HG02885 (cell line): ENCODE data around the gene ASMTL.
"Not testable (repeated sequence)": the region's sequence is repeated elsewhere in the genome, so short reads cannot be mapped to it uniquely, and the experiment has no call there.

ENCODE experiments used
- ATAC-seq: cut with Tn5 transposase; IDR thresholded peaks from one replicate; pipeline ENCODE4 v1.9.1; 2021; ENCODE audit warnings: mild to moderate bottlenecking; ENCODE audit not compliant: unreplicated experiment, poor library complexity

The ASMTL gene

GRCh38 chrX:1483843-1484637 is 31.3 kb upstream of the ASMTL start:
- peak; percentile 51 for ATAC-seq

- not testable (repeated sequence) for ATAC-seq
Observed at GRCh38 chrX:1482530-1482928, 29.8 kb upstream of the ASMTL start.

- peak; percentile 51 for ATAC-seq
Observed at GRCh38 chrX:1481636-1482529, 29.2 kb upstream of the ASMTL start.

DNA sequence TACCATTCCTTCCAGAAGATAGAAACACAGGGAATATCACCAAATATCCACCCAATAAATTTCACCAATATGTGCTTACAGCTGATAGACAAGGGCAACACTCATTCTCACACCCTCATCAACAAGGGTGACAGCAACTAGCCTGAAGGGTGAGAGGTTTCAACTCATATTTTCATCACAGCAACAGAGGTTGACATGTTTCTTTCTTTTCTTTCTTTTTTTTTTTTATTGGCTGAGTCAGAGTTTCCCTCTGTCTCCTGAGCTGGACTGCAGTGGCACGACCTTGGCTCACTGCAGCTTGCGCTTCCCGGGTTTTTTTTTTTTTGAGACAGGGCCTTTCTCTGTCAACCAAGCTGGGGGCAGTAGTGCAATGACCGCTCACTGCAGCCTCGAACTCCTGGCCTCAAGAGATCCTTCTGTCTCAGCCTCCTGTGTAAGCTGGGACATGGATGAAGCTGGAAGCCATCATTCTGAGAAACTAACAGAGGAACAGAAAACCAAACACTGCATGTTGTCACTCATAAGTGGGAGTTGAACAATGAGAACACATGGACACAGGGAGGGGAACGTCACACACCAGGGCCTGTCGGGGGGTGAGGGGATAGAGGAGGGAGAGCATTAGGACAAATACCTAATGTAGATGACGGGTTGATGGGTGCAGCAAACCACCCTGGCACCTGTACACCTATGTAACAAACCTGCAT is 27.5 kb upstream of the ASMTL start:
- no peak for ATAC-seq

- ATAC-seq, result no peak
Observed at GRCh38 chrX:1477801-1478458, 25.2 kb upstream of the ASMTL start.

- no peak for ATAC-seq
Observed at GRCh38 chrX:1477229-1477628, 24.5 kb upstream of the ASMTL start.

- ATAC-seq, result no peak
Observed at GRCh38 chrX:1476682-1477081, 24.0 kb upstream of the ASMTL start.

DNA sequence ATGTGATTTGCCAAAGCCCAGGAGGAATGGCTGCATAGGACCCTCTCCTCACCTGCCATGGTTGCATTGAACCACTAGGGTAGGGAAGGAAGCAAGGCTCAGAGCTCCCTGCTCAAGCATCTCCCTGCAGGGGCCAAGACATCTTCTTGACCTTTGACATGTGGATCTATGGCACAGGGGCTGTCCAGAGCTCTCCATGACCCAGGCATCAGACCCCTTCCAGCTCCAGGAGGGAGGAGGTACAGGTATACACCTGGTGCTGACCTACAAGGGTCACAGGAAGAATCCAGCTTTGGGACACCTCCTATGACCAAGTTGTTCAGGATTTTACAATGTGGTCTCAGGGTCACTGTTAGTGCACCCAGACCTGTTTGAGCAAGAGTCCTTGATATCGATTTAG is 23.2 kb upstream of the ASMTL start:
- no peak for ATAC-seq

- no peak for ATAC-seq
Observed at GRCh38 chrX:1475481-1475880, 22.8 kb upstream of the ASMTL start.

DNA sequence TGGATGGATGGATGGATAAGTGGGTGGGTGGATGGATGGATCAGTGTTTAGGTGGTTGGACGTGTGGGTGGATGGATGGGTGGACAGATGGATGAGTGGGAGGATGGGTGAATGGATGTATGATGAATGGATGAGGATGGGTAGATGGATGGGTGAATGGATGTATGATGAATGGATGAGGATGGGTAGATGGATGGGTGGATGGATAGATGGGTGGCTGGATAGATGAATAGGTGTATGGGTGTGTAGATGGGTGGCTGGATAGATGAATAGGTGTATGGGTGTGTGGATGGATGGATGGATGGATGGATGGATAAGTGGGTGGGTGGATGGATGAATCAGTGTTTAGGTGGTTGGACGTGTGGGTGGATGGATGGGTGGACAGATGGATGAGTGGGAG is 21.9 kb upstream of the ASMTL start:
- not testable (repeated sequence) for ATAC-seq

DNA sequence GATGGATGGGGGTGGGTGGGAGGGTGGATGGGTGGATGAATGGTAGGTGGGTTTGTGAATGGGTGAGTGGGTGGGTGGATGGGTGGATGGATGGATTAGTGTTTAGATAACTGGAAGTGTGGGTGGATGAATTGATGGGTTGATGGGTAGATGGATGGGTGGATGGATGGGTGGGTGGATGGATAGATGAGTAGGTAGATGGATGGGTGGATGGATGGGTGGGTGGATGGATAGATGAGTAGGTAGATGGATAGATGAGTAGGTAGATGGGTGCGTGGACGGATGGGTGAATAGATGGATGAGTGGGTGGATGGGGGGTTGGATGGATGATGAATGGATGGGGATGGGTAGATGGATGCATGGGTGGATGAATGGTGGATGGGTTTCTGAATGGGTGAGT is 20.3 kb upstream of the ASMTL start:
- ATAC-seq, result no peak

GRCh38 chrX:1468250-1468772 is 15.6 kb upstream of the ASMTL start:
- peak; percentile 31 for ATAC-seq

DNA sequence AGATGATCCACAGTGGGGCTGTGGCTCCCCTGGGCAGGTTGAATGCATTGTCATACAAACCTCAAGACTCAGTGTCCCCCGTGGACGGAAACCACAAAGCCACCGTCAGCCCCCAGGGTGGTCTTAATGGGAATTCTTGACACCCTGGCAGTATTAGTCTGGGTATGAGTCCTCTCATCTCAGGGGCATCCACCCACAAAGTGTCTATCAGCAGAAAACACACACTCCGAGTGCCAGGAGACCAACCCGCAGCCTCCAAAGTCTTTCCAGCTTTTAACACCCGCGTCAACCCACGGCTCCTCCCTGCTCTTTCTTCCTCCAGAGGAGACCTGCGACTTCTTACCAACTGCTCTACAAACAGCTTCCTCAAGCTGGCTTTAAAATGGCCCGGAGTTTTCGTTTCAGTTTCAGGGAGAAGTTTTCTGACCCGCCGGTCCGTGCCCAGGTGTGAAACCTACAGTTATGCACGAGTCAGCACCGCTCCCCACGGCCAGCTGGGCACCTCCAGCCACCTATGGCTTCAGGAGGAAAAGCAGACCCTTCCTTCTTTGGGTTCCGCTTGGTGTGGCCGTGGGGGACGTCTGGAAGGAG is 14.4 kb upstream of the ASMTL start:
- ATAC-seq, result peak; percentile 38

DNA sequence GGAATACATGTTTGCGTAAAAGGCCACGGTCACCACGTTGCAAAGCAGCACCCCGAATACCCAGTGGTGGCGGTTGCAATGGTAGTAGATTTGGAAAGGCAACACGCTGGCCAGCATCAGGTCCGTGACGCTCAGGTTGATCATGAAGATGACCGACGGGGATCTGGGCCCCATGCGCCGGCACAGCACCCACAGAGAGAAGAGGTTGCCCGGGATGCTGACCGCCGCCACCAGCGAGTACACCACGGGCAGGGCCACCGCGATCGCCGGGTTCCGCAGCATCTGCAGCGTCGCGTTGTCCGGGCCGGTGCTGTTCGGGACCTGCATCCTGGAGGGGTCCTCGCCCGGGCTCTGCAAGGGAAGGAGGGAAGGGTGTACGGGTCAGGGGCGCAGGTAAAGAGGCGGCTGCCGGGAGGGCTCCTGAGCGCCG is 13.5 kb upstream of the ASMTL start:
- ATAC-seq, result no peak

DNA sequence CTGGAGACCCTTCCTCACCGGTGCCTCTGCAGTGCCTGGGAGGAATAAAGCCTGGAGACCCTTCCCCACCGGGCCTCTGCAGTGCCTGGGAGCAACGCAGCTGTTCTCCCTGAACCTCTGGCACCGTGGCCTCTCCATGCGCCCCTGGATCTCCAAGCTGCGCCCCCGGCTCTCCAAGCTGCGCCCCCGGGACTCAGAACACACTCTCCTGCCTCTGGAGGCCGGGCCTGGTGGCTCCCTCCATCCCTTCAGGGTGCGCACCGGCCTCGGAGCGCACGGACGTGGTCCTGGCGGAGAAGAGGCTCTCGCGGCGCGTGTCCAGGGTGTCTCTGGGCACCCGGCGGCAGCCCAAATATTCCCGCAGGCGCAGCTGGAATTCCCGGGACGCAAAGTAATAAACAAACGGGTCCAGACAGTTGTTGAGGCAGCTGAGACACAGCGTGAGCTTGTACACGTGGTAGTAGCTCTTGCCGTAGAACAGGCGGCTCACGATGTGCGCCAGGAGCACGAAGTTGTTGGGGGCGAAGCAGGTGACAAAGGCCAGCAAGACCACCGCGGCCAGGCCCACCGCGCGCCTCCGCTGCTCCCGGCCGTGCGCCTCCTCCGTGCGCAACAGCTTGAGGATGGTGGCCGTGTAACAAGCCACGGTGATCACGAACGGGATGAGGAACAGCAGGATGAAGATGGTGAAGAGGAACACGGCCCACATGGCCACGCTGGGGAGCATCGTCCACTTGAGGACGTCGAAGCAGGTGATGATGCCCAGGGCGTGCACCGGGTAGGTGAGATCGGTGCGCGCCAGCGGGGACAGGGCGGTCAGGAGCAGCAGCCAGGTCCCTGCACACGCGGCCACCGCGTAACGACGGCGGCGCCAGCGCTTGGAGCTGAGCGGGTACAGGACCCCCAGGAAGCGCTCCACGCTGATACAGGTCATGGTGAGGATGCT is 12.8 kb upstream of the ASMTL start:
- no peak for ATAC-seq

DNA sequence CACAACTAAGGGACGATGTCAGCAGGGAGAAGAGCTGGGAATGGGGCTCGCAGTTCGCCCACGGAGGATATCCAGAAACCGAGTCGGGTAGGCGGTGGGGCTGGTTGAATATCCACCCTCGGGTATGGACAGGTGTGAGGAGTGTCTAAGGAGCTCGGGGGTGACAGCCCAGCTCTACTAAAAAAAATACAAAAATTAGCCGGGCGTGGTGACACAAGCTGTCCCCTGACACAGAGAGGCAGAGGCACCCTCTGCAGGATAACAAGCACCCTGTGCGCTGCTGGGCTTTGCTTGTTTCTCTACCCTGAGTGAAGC is 12.2 kb upstream of the ASMTL start:
- no peak for ATAC-seq

DNA sequence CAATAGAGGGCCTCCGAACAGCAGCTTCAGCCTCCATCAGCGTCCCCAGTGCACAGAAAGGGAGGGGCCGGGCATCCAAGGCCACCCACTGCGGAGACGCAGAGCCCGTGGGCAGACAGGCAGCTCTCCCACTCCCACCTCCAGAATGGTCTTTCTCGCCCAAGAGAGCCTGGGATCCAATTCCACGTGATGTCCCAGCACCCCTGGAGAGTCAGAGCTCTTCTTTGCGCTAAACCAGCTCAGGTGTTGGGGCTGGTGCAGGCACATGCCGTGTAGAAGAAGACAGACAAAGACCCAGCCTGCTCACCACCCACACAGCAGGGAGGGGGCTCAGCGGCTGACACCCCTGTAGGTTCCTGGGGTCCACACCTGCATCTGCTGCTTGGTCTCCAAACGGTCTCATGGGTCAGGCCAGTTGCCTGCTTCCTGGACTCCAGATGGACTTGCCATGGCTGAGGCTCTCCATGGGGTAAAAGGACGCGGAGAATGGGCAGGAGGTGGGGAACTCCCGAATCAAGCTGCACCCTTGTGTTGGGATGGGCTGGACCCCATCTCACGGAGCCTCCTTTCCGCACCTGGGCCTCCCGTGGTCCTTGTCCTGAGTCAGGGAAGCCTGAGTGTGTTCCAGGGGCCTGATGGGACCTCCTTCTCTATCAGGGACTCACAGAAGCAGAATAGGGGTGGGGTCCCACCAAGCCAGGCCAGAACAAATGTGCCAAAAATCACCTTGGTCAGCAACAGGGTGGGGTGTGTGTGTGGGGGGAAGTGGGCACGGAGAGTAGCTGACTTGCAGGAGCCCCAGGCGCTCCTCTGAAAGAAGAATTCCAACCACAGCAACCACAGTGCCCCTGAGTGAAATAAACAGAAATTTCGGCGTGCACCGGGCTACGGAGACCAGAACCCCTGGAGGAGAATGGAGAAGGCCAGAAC is 11.6 kb upstream of the ASMTL start:
- ATAC-seq, result no peak

DNA sequence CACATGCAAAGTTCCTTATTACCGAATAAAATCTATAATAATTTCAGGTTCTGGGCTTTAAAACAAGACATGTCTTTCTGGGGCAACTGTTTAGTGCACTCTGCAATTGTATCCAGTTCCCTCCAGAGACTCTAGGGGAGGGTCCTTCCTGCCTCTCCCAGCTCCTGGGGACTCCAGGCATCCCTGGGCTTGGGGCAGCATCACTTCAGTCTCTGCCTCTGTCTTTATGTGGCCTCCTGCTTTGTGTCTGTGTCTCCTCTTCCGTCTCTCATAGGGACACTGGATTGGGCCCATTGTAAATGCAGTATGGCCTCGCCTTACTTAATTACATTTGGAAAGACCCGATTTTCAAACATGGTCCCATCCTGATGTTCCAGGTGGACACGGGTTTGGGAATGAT is 10.9 kb upstream of the ASMTL start:
- ATAC-seq, result no peak
